ENCODE results near the gene TREM1.

The TREM1 gene

GRCh38 chr6:41286544-41287346 lies at the start of gene TREM1:
Gene TREM1 (minus strand): TSS chr6:41286682. CDS start chr6:41286655, 27 bp downstream.
- no peak for TF ChIP-seq ZFX (IDR thresholded peaks at IDR 0.05)
- TF ChIP-seq CTCF (conservative IDR thresholded peaks at IDR 0.05) = no peak
- H3K27ac ChIP-seq = no peak within 1 kb of the TSS

- TF ChIP-seq ZFX (IDR thresholded peaks at IDR 0.05) (no peak), CTCF (conservative IDR thresholded peaks at IDR 0.05) (no peak)
These were observed 49.5 kb upstream of the TREM1 start for GRCh38 chr6:41335943-41336342.

DNA sequence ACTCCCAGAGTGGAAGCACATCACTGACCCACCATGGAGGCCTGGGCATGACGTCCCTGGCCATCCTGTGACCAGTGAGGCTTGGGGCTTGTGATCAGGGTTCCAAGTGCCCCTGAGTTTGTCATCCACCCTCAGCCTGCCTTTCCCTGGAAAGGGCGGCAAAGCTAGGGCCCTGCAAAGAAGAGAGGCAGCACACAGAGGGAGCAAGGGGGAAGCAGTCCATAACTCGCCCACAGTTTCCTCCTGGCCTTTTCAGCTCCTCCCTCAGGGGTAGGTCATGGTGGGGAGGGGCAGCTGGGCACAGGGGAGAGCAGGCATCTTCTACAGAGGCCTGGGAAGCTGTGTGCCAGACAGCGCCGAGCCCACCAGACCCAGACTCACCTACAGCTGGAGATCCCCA lies 48.8 kb upstream of the TREM1 start, which contains the start of gene NCR2:
Gene NCR2, plus strand, starts transcription at position 313 of the 400 bp plus-strand sequence. CDS start 269 bp downstream, outside the sequence.
- H3K27ac ChIP-seq = no peak within 1 kb of the TSS
- TF ChIP-seq ZFX (IDR thresholded peaks at IDR 0.05) (no peak), CTCF (conservative IDR thresholded peaks at IDR 0.05) (no peak)

More at GRCh38 chr6:41335943-41336342, 49.5 kb upstream of the TREM1 start:
- no peak overlapping the region for H3K27ac ChIP-seq

- no peak overlapping the region for H3K27ac ChIP-seq
- TF ChIP-seq ZFX (IDR thresholded peaks at IDR 0.05) (no peak), CTCF (conservative IDR thresholded peaks at IDR 0.05) (no peak; the same call in 1 of the 2 replicates)
These were observed 48.1 kb upstream of the TREM1 start for GRCh38 chr6:41334482-41335040.

DNA sequence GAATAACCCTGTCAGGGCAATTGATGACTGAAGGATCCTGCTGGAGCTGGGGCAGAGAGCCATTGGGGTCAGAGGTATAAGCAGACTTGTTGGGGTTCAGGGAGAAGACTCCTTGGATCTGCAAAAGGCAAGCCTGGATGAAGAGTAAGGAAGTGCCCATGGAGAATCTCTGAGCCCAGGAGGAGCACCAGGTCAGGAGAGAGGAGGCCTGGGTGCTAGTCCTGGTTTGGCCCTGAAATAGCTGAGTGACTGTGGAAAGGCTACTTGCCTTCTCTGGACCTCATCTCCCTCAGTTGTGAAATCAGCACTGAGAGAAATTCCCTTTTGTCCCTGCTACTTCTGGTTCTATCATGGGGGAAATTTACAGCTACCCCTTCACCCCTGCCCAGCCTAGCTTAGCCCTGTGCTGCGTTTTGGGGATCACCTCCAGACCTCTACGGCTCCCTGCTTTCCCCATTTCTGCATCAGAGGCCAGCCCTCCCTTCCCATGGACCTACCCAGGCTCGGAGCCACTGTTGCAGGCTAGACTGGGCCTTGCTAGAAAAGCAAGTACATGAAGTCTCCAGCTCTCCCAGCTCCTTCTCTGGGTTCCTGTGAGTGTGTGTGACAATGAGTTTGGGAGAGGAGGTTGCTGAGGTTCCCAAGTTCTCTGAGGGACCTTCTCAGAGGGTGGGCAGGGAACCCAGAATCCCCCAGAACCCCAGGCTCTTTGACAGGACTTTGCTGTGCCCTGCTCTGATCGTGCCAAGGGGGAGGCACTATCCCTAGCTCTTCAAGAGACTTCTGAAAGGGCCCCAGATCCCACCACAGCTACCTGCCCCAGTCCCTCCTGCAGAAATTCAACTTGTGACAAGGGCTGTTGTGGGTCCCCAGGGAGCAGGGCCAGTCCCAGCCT lies 46.6 kb upstream of the TREM1 start:
- no peak overlapping the region for H3K27ac ChIP-seq
- TF ChIP-seq CTCF (conservative IDR thresholded peaks at IDR 0.05) (no peak), ZFX (IDR thresholded peaks at IDR 0.05) (no peak)

- no peak overlapping the region for H3K27ac ChIP-seq
These were observed 45.8 kb upstream of the TREM1 start for GRCh38 chr6:41332241-41332640.

More at GRCh38 chr6:41332241-41332640, 45.8 kb upstream of the TREM1 start:
- TF ChIP-seq ZFX (IDR thresholded peaks at IDR 0.05) = no peak
- no peak for TF ChIP-seq CTCF (conservative IDR thresholded peaks at IDR 0.05)
